Measurements from ENCODE around the gene TBX5.

The TBX5 gene

GRCh38 chr12:114416028-114416427 lies 10.1 kb upstream of the TBX5 start:
- no peak for DNase-seq (ENCODE audit: low spot score in 2 of 2)
- Mint-ChIP-seq H3K4me1 (no peaks in the 10 kb centered on the region), H3K4me3 (no peak overlapping the region), H3K9me3 (peaks cover 6% of the 10 kb centered on the region), H3K36me3 (ENCODE audit: insufficient read depth) (no peaks in the 10 kb centered on the region), H3K27ac (ENCODE audit: low read depth) (no peak overlapping the region), H3K27me3 (peaks cover 73% of the 10 kb centered on the region)
- no peak for ATAC-seq (replicated peaks; ENCODE audit: extremely low read depth, poor library complexity, severe bottlenecking)

GRCh38 chr12:114415525-114415868 lies 9.6 kb upstream of the TBX5 start:
- Mint-ChIP-seq H3K27me3 (peaks cover 74% of the 10 kb centered on the region), H3K4me1 (no peaks in the 10 kb centered on the region), H3K4me3 (no peak overlapping the region), H3K27ac (ENCODE audit: low read depth) (no peak overlapping the region), H3K36me3 (ENCODE audit: insufficient read depth) (no peaks in the 10 kb centered on the region), H3K9me3 (peaks cover 6% of the 10 kb centered on the region)
- ATAC-seq (replicated peaks; ENCODE audit: extremely low read depth, poor library complexity, severe bottlenecking) = no peak
- DNase-seq (ENCODE audit: low spot score in 2 of 2) = no peak

GRCh38 chr12:114414866-114415524 lies 9.1 kb upstream of the TBX5 start:
- no peak overlapping the region for H3K27ac Mint-ChIP-seq (ENCODE audit: low read depth)
- ATAC-seq (replicated peaks; ENCODE audit: extremely low read depth, poor library complexity, severe bottlenecking) (no peak), DNase-seq (ENCODE audit: low spot score in 2 of 2) (no peak)
- H3K36me3 Mint-ChIP-seq (ENCODE audit: insufficient read depth) = no peaks in the 10 kb centered on the region
- no peaks in the 10 kb centered on the region for H3K4me1 Mint-ChIP-seq
- peaks cover 6% of the 10 kb centered on the region for H3K9me3 Mint-ChIP-seq
- peaks cover 79% of the 10 kb centered on the region for H3K27me3 Mint-ChIP-seq
- no peak overlapping the region for H3K4me3 Mint-ChIP-seq

GRCh38 chr12:114414031-114414865 lies 8.3 kb upstream of the TBX5 start:
- H3K9me3 Mint-ChIP-seq = peaks cover 6% of the 10 kb centered on the region
- H3K4me3 Mint-ChIP-seq = no peak overlapping the region
- DNase-seq (ENCODE audit: low spot score in 2 of 2) (no peak), ATAC-seq (replicated peaks; ENCODE audit: extremely low read depth, poor library complexity, severe bottlenecking) (no peak)
- H3K4me1 Mint-ChIP-seq = no peaks in the 10 kb centered on the region
- H3K27ac Mint-ChIP-seq (ENCODE audit: low read depth) = no peak overlapping the region
- H3K36me3 Mint-ChIP-seq (ENCODE audit: insufficient read depth) = no peaks in the 10 kb centered on the region
- H3K27me3 Mint-ChIP-seq = peaks cover 86% of the 10 kb centered on the region

GRCh38 chr12:114412825-114413749 lies 7.1 kb upstream of the TBX5 start:
- H3K4me3 Mint-ChIP-seq = no peak overlapping the region
- DNase-seq (ENCODE audit: low spot score in 2 of 2) (no peak), ATAC-seq (replicated peaks; ENCODE audit: extremely low read depth, poor library complexity, severe bottlenecking) (no peak)
- no peaks in the 10 kb centered on the region for H3K4me1 Mint-ChIP-seq
- peaks cover 1% of the 10 kb centered on the region for H3K36me3 Mint-ChIP-seq (ENCODE audit: insufficient read depth)
- H3K27ac Mint-ChIP-seq (ENCODE audit: low read depth) = no peak overlapping the region
- peaks cover 6% of the 10 kb centered on the region for H3K9me3 Mint-ChIP-seq
- H3K27me3 Mint-ChIP-seq = peaks cover 90% of the 10 kb centered on the region

- Mint-ChIP-seq H3K36me3 (ENCODE audit: insufficient read depth) (peaks cover 1% of the 10 kb centered on the region), H3K4me1 (no peaks in the 10 kb centered on the region), H3K9me3 (peaks cover 4% of the 10 kb centered on the region), H3K4me3 (no peak overlapping the region), H3K27ac (ENCODE audit: low read depth) (no peak overlapping the region), H3K27me3 (peaks cover 90% of the 10 kb centered on the region)
- ATAC-seq (replicated peaks; ENCODE audit: extremely low read depth, poor library complexity, severe bottlenecking) (no peak), DNase-seq (ENCODE audit: low spot score in 2 of 2) (no peak)
Measured at GRCh38 chr12:114412307-114412706, 6.4 kb upstream of the TBX5 start.

- Mint-ChIP-seq H3K4me3 (no peak overlapping the region), H3K27me3 (peaks cover 90% of the 10 kb centered on the region), H3K36me3 (ENCODE audit: insufficient read depth) (peaks cover 1% of the 10 kb centered on the region), H3K4me1 (no peaks in the 10 kb centered on the region), H3K9me3 (no peaks in the 10 kb centered on the region), H3K27ac (ENCODE audit: low read depth) (no peak overlapping the region)
- DNase-seq (ENCODE audit: low spot score in 2 of 2) (no peak), ATAC-seq (replicated peaks; ENCODE audit: extremely low read depth, poor library complexity, severe bottlenecking) (no peak)
Measured at GRCh38 chr12:114411071-114411837, 5.3 kb upstream of the TBX5 start.

- ATAC-seq (replicated peaks; ENCODE audit: extremely low read depth, poor library complexity, severe bottlenecking) (no peak), DNase-seq (ENCODE audit: low spot score in 2 of 2) (no peak)
- peaks cover 96% of the 10 kb centered on the region for H3K27me3 Mint-ChIP-seq
- no peak overlapping the region for H3K27ac Mint-ChIP-seq (ENCODE audit: low read depth)
- H3K36me3 Mint-ChIP-seq (ENCODE audit: insufficient read depth) = peaks cover 4% of the 10 kb centered on the region
- H3K4me3 Mint-ChIP-seq = no peak overlapping the region
- no peaks in the 10 kb centered on the region for H3K4me1 Mint-ChIP-seq
- no peaks in the 10 kb centered on the region for H3K9me3 Mint-ChIP-seq
Measured at GRCh38 chr12:114409852-114410600, 4.1 kb upstream of the TBX5 start.

- Mint-ChIP-seq H3K27ac (ENCODE audit: low read depth) (no peak overlapping the region), H3K27me3 (peaks cover 96% of the 10 kb centered on the region), H3K4me1 (no peaks in the 10 kb centered on the region), H3K9me3 (no peaks in the 10 kb centered on the region), H3K36me3 (ENCODE audit: insufficient read depth) (peaks cover 4% of the 10 kb centered on the region), H3K4me3 (no peak overlapping the region)
- DNase-seq (ENCODE audit: low spot score in 2 of 2) (no peak), ATAC-seq (replicated peaks; ENCODE audit: extremely low read depth, poor library complexity, severe bottlenecking) (no peak)
Measured at GRCh38 chr12:114408886-114409851, 3.2 kb upstream of the TBX5 start.

- H3K36me3 Mint-ChIP-seq (ENCODE audit: insufficient read depth) = peaks cover 4% of the 10 kb centered on the region
- no peak overlapping the region for H3K27ac Mint-ChIP-seq (ENCODE audit: low read depth)
- ATAC-seq (replicated peaks; ENCODE audit: extremely low read depth, poor library complexity, severe bottlenecking) = no peak
- no peak overlapping the region for H3K4me3 Mint-ChIP-seq
- no peak for DNase-seq (ENCODE audit: low spot score in 2 of 2)
- peaks cover 100% of the 10 kb centered on the region for H3K27me3 Mint-ChIP-seq
- no peaks in the 10 kb centered on the region for H3K4me1 Mint-ChIP-seq
- no peaks in the 10 kb centered on the region for H3K9me3 Mint-ChIP-seq
Measured at GRCh38 chr12:114408471-114408885, 2.5 kb upstream of the TBX5 start.
